ENCODE measurements around the gene CCND2. TPM values are rescaled to one million over a fixed set of nuclear protein-coding genes. Genes with fewer than 3 reads are reported as not detected.

The CCND2 gene
- total and polyA plus RNA-seq, 2 experiments from 2014 or later, result 75.6 to 224 TPM

DNA sequence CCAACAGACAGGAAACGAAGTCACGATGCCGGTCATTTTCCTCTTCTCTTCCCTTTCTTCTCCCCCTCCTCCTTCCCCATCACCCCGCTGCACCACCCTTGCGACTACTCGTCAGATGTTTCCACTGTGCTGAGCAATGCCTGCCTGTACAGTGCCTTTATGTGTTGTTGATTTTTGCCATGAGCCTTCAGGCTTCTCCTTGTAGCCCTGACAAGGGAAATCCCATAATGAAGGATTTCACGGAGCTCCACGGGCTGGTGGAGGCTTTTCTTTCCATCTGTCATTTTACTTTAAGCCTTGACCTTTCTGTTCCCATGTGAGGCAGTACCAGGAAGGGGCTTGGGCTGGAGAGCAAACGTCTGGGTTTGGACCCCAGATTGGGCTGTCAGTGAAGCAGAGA lies 28.7 kb upstream of the CCND2 start:
- H3K4me1 Mint-ChIP-seq, result peaks cover 35% of the 10 kb centered on the region
- H3K36me3 ChIP-seq (ENCODE audit: insufficient read depth), result no peaks in the 10 kb centered on the region
- no peak overlapping the region for H3K4me3 ChIP-seq
- no peak overlapping the region for H2AFZ ChIP-seq
- no peaks in the 10 kb centered on the region for H4K20me1 ChIP-seq (replicated peaks; ENCODE audit: insufficient read depth)
- ATAC-seq, result no peak
- no peaks in the 10 kb centered on the region; the same call in 1 of the 2 replicates for H3F3A ChIP-seq (replicated peaks; ENCODE audit: low read depth)
- peaks cover 15% of the 10 kb centered on the region for H3K27me3 Mint-ChIP-seq (ENCODE audit: insufficient read depth, low read depth, poor library complexity)
- no peaks in the 10 kb centered on the region; the same call in 2 of the 3 replicates for H3K9me3 Mint-ChIP-seq
- H3K79me2 ChIP-seq (replicated peaks; ENCODE audit: insufficient read depth), result peaks cover 5% of the 10 kb centered on the region; the same call in 1 of the 2 replicates
- H3K27ac ChIP-seq (ENCODE audit: low read depth), result no peak overlapping the region
- no peak for DNase-seq (ENCODE audit: low spot score)
- H3K4me2 ChIP-seq, result no peak overlapping the region
- no peak overlapping the region for H3K4me3 Mint-ChIP-seq
- H3K9me2 ChIP-seq (ENCODE audit: insufficient read depth), result no peaks in the 10 kb centered on the region
- H3K27ac Mint-ChIP-seq, result no peak overlapping the region
- H3K27me3 ChIP-seq (ENCODE audit: insufficient read depth), result no peaks in the 10 kb centered on the region
- H3K4me1 ChIP-seq (ENCODE audit: insufficient read depth), result peaks cover 16% of the 10 kb centered on the region
- TF ChIP-seq POLR2AphosphoS5 (IDR thresholded peaks at IDR 0.05; ENCODE audit: low read depth), result no peak
- TF ChIP-seq CTCF (conservative IDR thresholded peaks at IDR 0.05; ENCODE audit: low read depth in 2 of 2), result no peak
- TF ChIP-seq JUNB (IDR thresholded peaks at IDR 0.05; ENCODE audit: unreplicated experiment), result no peak
- TF ChIP-seq EZH2phosphoT487 (IDR thresholded peaks at IDR 0.05; ENCODE audit: unreplicated experiment), result no peak
- TF ChIP-seq, protein P1, sequence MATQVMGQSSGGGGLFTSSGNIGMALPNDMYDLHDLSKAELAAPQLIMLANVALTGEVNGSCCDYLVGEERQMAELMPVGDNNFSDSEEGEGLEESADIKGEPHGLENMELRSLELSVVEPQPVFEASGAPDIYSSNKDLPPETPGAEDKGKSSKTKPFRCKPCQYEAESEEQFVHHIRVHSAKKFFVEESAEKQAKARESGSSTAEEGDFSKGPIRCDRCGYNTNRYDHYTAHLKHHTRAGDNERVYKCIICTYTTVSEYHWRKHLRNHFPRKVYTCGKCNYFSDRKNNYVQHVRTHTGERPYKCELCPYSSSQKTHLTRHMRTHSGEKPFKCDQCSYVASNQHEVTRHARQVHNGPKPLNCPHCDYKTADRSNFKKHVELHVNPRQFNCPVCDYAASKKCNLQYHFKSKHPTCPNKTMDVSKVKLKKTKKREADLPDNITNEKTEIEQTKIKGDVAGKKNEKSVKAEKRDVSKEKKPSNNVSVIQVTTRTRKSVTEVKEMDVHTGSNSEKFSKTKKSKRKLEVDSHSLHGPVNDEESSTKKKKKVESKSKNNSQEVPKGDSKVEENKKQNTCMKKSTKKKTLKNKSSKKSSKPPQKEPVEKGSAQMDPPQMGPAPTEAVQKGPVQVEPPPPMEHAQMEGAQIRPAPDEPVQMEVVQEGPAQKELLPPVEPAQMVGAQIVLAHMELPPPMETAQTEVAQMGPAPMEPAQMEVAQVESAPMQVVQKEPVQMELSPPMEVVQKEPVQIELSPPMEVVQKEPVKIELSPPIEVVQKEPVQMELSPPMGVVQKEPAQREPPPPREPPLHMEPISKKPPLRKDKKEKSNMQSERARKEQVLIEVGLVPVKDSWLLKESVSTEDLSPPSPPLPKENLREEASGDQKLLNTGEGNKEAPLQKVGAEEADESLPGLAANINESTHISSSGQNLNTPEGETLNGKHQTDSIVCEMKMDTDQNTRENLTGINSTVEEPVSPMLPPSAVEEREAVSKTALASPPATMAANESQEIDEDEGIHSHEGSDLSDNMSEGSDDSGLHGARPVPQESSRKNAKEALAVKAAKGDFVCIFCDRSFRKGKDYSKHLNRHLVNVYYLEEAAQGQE (IDR thresholded peaks at IDR 0.05; ENCODE audit: unreplicated experiment), result no peak
- no peak for TF ChIP-seq CREB1 (CRISPR knock-in tag; IDR thresholded peaks at IDR 0.05; ENCODE audit: low read depth)
- peaks cover 3% of the 10 kb centered on the region; the same call in 1 of the 3 replicates for H3K36me3 Mint-ChIP-seq (ENCODE audit: low read depth)

DNA sequence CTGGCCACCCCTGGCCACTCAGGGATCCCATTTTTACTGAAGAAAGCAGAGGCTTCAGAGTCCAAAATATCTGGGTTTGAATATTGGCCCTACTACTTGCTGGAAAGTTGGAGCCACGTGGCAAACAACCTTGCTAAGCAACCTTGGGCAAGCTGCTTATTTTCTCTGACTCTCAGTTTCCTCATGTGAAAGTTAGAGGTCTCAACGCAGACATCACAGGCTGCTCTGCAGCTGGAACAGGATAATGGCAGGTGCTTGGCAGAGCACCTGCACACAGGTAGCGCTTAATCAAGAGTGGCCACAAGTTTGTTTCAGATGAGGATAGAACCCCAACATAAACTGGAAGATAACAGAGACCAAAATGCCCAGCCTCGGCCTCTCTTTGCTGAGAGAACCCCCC lies 28.1 kb upstream of the CCND2 start:
- Mint-ChIP-seq H3K36me3 (ENCODE audit: low read depth) (peaks cover 3% of the 10 kb centered on the region; the same call in 1 of the 3 replicates), H3K4me3 (no peak overlapping the region), H3K27ac (no peak overlapping the region), H3K4me1 (peaks cover 35% of the 10 kb centered on the region), H3K9me3 (no peaks in the 10 kb centered on the region; the same call in 2 of the 3 replicates), H3K27me3 (ENCODE audit: insufficient read depth, low read depth, poor library complexity) (peaks cover 12% of the 10 kb centered on the region)
- no peak for DNase-seq (ENCODE audit: low spot score)
- H3K36me3 ChIP-seq (ENCODE audit: insufficient read depth), result no peaks in the 10 kb centered on the region
- no peak overlapping the region for H2AFZ ChIP-seq
- no peak overlapping the region for H3K4me3 ChIP-seq
- H3F3A ChIP-seq (replicated peaks; ENCODE audit: low read depth), result no peaks in the 10 kb centered on the region; the same call in 1 of the 2 replicates
- ATAC-seq, result no peak
- no peak overlapping the region for H3K4me2 ChIP-seq
- H3K27ac ChIP-seq (ENCODE audit: low read depth), result 0 out of 2 replicates have a peak overlapping the region, but pooled peaks have one; percentile 39
- peaks cover 4% of the 10 kb centered on the region; the same call in 1 of the 2 replicates for H3K79me2 ChIP-seq (replicated peaks; ENCODE audit: insufficient read depth)
- no peaks in the 10 kb centered on the region for H4K20me1 ChIP-seq (replicated peaks; ENCODE audit: insufficient read depth)
- H3K27me3 ChIP-seq (ENCODE audit: insufficient read depth), result no peaks in the 10 kb centered on the region
- H3K4me1 ChIP-seq (ENCODE audit: insufficient read depth), result peaks cover 16% of the 10 kb centered on the region
- no peaks in the 10 kb centered on the region for H3K9me2 ChIP-seq (ENCODE audit: insufficient read depth)
- TF ChIP-seq, protein P2, sequence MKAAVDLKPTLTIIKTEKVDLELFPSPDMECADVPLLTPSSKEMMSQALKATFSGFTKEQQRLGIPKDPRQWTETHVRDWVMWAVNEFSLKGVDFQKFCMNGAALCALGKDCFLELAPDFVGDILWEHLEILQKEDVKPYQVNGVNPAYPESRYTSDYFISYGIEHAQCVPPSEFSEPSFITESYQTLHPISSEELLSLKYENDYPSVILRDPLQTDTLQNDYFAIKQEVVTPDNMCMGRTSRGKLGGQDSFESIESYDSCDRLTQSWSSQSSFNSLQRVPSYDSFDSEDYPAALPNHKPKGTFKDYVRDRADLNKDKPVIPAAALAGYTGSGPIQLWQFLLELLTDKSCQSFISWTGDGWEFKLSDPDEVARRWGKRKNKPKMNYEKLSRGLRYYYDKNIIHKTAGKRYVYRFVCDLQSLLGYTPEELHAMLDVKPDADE (IDR thresholded peaks at IDR 0.05), result no peak
- TF ChIP-seq, protein P1 (IDR thresholded peaks at IDR 0.05; ENCODE audit: unreplicated experiment), result no peak
- TF ChIP-seq EZH2phosphoT487 (IDR thresholded peaks at IDR 0.05; ENCODE audit: unreplicated experiment) (no peak), ZNF114 (CRISPR knock-in tag; IDR thresholded peaks at IDR 0.05) (no peak), JUNB (IDR thresholded peaks at IDR 0.05; ENCODE audit: unreplicated experiment) (no peak), ZNF331 (CRISPR knock-in tag; IDR thresholded peaks at IDR 0.05; ENCODE audit: low read depth) (no peak), EZH2 (IDR thresholded peaks at IDR 0.05; ENCODE audit: low read depth, unreplicated experiment) (no peak), CTCF (conservative IDR thresholded peaks at IDR 0.05; ENCODE audit: low read depth in 2 of 2) (no peak), POLR2AphosphoS5 (IDR thresholded peaks at IDR 0.05; ENCODE audit: low read depth) (no peak)
